ENCODE measurements around the gene ZNF71. TPM values are rescaled to one million over a fixed set of nuclear protein-coding genes. Genes with fewer than 3 reads are reported as not detected.

The ZNF71 gene
- total RNA-seq, 1 experiment from 2014 or later = 8.0 TPM

GRCh38 chr19:56608274-56608964 lies 13.3 kb downstream of the ZNF71 start:
- ATAC-seq (no peak), DNase-seq (ENCODE audit: low spot score) (no peak)
- TF ChIP-seq ZMAT4 (CRISPR knock-in tag; IDR thresholded peaks at IDR 0.05) (no peak), TEAD1 (CRISPR knock-in tag; IDR thresholded peaks at IDR 0.05) (no peak), ZNF121 (CRISPR knock-in tag; IDR thresholded peaks at IDR 0.05) (no peak), ZNF317 (CRISPR knock-in tag; IDR thresholded peaks at IDR 0.05; ENCODE audit: borderline replicate concordance, low read depth) (no peak), ELF4 (CRISPR knock-in tag; IDR thresholded peaks at IDR 0.05; ENCODE audit: low read depth) (no peak), ATF1 (CRISPR knock-in tag; IDR thresholded peaks at IDR 0.05) (no peak), AFF4 (CRISPR knock-in tag; IDR thresholded peaks at IDR 0.05; ENCODE audit: borderline replicate concordance) (no peak), ZNF671 (CRISPR knock-in tag; IDR thresholded peaks at IDR 0.05) (no peak), NR3C1 (CRISPR knock-in tag; conservative IDR thresholded peaks at IDR 0.05; ENCODE audit: low read depth) (no peak), CREB1 (CRISPR knock-in tag; IDR thresholded peaks at IDR 0.05) (no peak), IRF2 (CRISPR knock-in tag; IDR thresholded peaks at IDR 0.05; ENCODE audit: borderline replicate concordance, low read depth) (no peak), USF2 (CRISPR knock-in tag; IDR thresholded peaks at IDR 0.05) (no peak), ARID4B (CRISPR knock-in tag; IDR thresholded peaks at IDR 0.05; ENCODE audit: borderline replicate concordance) (no peak)
- ChIA-PET CTCF (no interaction called here), POLR2A (no interaction called here)
- Mint-ChIP-seq H3K4me1 (peaks cover 3% of the 10 kb centered on the region; the same call in 1 of the 2 replicates), H3K27me3 (ENCODE audit: low read depth) (peaks cover 4% of the 10 kb centered on the region), H3K36me3 (peaks cover 68% of the 10 kb centered on the region), H3K4me3 (no peak overlapping the region), H3K27ac (no peak overlapping the region), H3K9me3 (peaks cover 77% of the 10 kb centered on the region)

GRCh38 chr19:56611288-56611687 lies 16.2 kb downstream of the ZNF71 start:
- Mint-ChIP-seq H3K4me1 (peaks cover 3% of the 10 kb centered on the region; the same call in 1 of the 2 replicates), H3K27ac (no peak overlapping the region), H3K36me3 (peaks cover 77% of the 10 kb centered on the region), H3K27me3 (ENCODE audit: low read depth) (peaks cover 4% of the 10 kb centered on the region), H3K9me3 (peaks cover 87% of the 10 kb centered on the region), H3K4me3 (no peak overlapping the region)
- DNase-seq (ENCODE audit: low spot score) (no peak), ATAC-seq (peak; percentile 69)
- POLR2A ChIA-PET = no interaction called here
- CTCF ChIA-PET = no interaction called here
- no peak for TF ChIP-seq NR3C1 (CRISPR knock-in tag; conservative IDR thresholded peaks at IDR 0.05; ENCODE audit: low read depth)
- TF ChIP-seq SMAD4 (CRISPR knock-in tag; IDR thresholded peaks at IDR 0.05) = no peak
- TF ChIP-seq CREM (CRISPR knock-in tag; IDR thresholded peaks at IDR 0.05) = no peak
- TF ChIP-seq CTCF (IDR thresholded peaks at IDR 0.05) = no peak
- no peak for TF ChIP-seq JUN (CRISPR knock-in tag; IDR thresholded peaks at IDR 0.05)
- TF ChIP-seq ATF6 (CRISPR knock-in tag; IDR thresholded peaks at IDR 0.05) = no peak
- TF ChIP-seq TCF7 (CRISPR knock-in tag; IDR thresholded peaks at IDR 0.05; ENCODE audit: low read depth) = no peak
- no peak for TF ChIP-seq ZNF232 (CRISPR knock-in tag; IDR thresholded peaks at IDR 0.05)
- TF ChIP-seq ZNF416 (CRISPR knock-in tag; IDR thresholded peaks at IDR 0.05) = no peak
- no peak for TF ChIP-seq ELF4 (CRISPR knock-in tag; IDR thresholded peaks at IDR 0.05; ENCODE audit: low read depth)

Data from WTC11 (cell line).